Keratinocyte (primary cell): ENCODE data around the gene GFOD2. TPM values are rescaled to one million over a fixed set of nuclear protein-coding genes. Genes with fewer than 3 reads are reported as not detected.

Source experiments
- DNase-seq: peaks from one replicate; pipeline ENCODE4 v3.0.0-alpha.2; 2011; ENCODE audit warnings: low read depth, missing footprints, low spot score
- FAIRE-seq: peaks from 2 replicates; lab custom pipeline; 2011; peaks lifted over from hg19 to GRCh38; lab: Jason Lieb, UNC
- H2AFZ ChIP-seq: 2 replicates; pipeline ENCODE4 v1.6.0; 2012; ENCODE audit warnings: low read length, control low read depth, inconsistent platforms; ENCODE audit not compliant: control insufficient read depth
- H3K27ac ChIP-seq: 2 replicates; pipeline ENCODE4 v1.5.1; 2011; ENCODE audit warnings: low read length; ENCODE audit not compliant: control insufficient read depth, insufficient read depth
- H3K27me3 ChIP-seq: 3 replicates; pipeline ENCODE4 v1.6.0; 2011; ENCODE audit warnings: low read length; ENCODE audit not compliant: control insufficient read depth, insufficient read depth; ENCODE audit errors: extremely low read depth
- H3K36me3 ChIP-seq, 2 experiments: 2 replicates in 1 of 2; 3 replicates in 1 of 2; pipeline ENCODE4 v1.5.1; 2011; ENCODE audit warnings: low read length in 2 of 2, mild to moderate bottlenecking in 1 of 2; ENCODE audit not compliant: control insufficient read depth in 2 of 2, insufficient read depth in 2 of 2; ENCODE audit errors: extremely low read depth in 1 of 2
- H3K4me1 ChIP-seq: 3 replicates; pipeline ENCODE4 v1.5.1; 2011; ENCODE audit warnings: low read length; ENCODE audit not compliant: control insufficient read depth, insufficient read depth; ENCODE audit errors: extremely low read depth
- H3K4me2 ChIP-seq: 3 replicates; pipeline ENCODE4 v1.6.0; 2011; ENCODE audit warnings: low read depth, low read length; ENCODE audit not compliant: control insufficient read depth, insufficient read depth; ENCODE audit errors: extremely low read depth
- H3K4me3 ChIP-seq, 3 experiments: fragments of 200-600 bp in 1 of 3; sonication (generic) in 1 of 3; 2 replicates in 2 of 3; 3 replicates in 1 of 3; pipeline ENCODE4 v1.5.1; 2011 to 2016; ENCODE audit warnings: low read length in 3 of 3, mild to moderate bottlenecking in 3 of 3, control low read depth in 2 of 3, inconsistent platforms in 1 of 3, low read depth in 1 of 3, mixed read lengths in 1 of 3, mixed run types in 1 of 3, moderate library complexity in 1 of 3; ENCODE audit not compliant: control insufficient read depth in 2 of 3, insufficient read depth in 2 of 3; ENCODE audit errors: extremely low read depth in 1 of 3
- H3K79me2 ChIP-seq: 2 replicates; pipeline ENCODE4 v1.6.0; 2012; ENCODE audit warnings: low read length; ENCODE audit not compliant: control insufficient read depth, insufficient read depth
- H3K9ac ChIP-seq: 3 replicates; pipeline ENCODE4 v1.6.0; 2011; ENCODE audit warnings: low read length; ENCODE audit not compliant: control insufficient read depth, insufficient read depth; ENCODE audit errors: extremely low read depth
- H3K9me1 ChIP-seq: 3 replicates; pipeline ENCODE4 v1.6.0; 2011; ENCODE audit warnings: low read length; ENCODE audit not compliant: control insufficient read depth, insufficient read depth; ENCODE audit errors: extremely low read depth
- H3K9me3 ChIP-seq: 2 replicates; pipeline ENCODE4 v1.5.1; 2012; ENCODE audit warnings: low read depth, low read length; ENCODE audit not compliant: control insufficient read depth
- H4K20me1 ChIP-seq: 3 replicates; pipeline ENCODE4 v1.6.0; 2011; ENCODE audit warnings: low read length; ENCODE audit not compliant: control insufficient read depth, insufficient read depth; ENCODE audit errors: extremely low read depth
- CTCF ChIP-seq, 3 experiments: IDR thresholded peaks in 1 of 3; conservative IDR thresholded peaks in 1 of 3; optimal IDR thresholded peaks in 1 of 3; 2 replicates in 2 of 3; 3 replicates in 1 of 3; pipeline versions ENCODE3 to v1.5.1; 2011; ENCODE audit warnings: low read length in 3 of 3, mild to moderate bottlenecking in 3 of 3, moderate library complexity in 2 of 3, control low read depth in 1 of 3, inconsistent platforms in 1 of 3; ENCODE audit not compliant: insufficient read depth in 2 of 3; ENCODE audit errors: extremely low read depth in 1 of 3
- EZH2 ChIP-seq: IDR thresholded peaks from one replicate; pipeline ENCODE4 v1.6.1; 2012; ENCODE audit warnings: inconsistent platforms, mild to moderate bottlenecking, low read length, moderate library complexity
- dilution Hi-C: fragments of 300-500 bp; cut with MboI; formaldehyde crosslinking; loops from one replicate; pipeline ENCODE4 v1.7.0; 2020; ENCODE audit warnings: low sequenced_read_pairs; ENCODE audit not compliant: extremely low pct_ligation_motif_present
- polyA plus RNA-seq, 5 experiments: library from polyadenylated mRNA; depleted of rRNA in 3 of 5; stranded (reverse) in 3 of 5; stranded (forward) in 1 of 5; unstranded in 1 of 5; fragments of >200 nt; gene quantifications; 1 replicate in 1 of 5; 2 replicates in 3 of 5; 3 replicates in 1 of 5; pipeline versions ENCODE4 v1.2.1 to v1.2.3, GENCODE V29; 2011 to 2012; ENCODE audit warnings: missing spikeins in 2 of 5, low read depth in 1 of 5, low replicate concordance in 1 of 5

GFOD2 gene
- polyA plus RNA-seq, 1 donor (not counting 4 experiments of a cell fraction or from before 2014, with no cell fraction given): 13.2 TPM

GRCh38 chr16:67726106-67727034 lies 7.3 kb upstream of the GFOD2 start:
- no peak for FAIRE-seq
- Histone ChIP-seq H3K27me3 (no peaks in the 10 kb centered on the region), H3K9me3 (no peaks in the 10 kb centered on the region), H3K9me1 (no peaks in the 10 kb centered on the region), H3K27ac (no peak overlapping the region), H4K20me1 (no peaks in the 10 kb centered on the region), H3K79me2 (no peaks in the 10 kb centered on the region), H3K9ac (no peak overlapping the region), H2AFZ (no peak overlapping the region), H3K36me3 (peaks cover 10 to 37% of the 10 kb centered on the region in 2 experiments), H3K4me3 (no peak overlapping the region), H3K4me1 (peaks cover 12% of the 10 kb centered on the region), H3K4me2 (no peak overlapping the region)
- no peak for DNase-seq
- TF ChIP-seq CTCF (optimal IDR thresholded peaks at IDR 0.05 in 1 of 3, IDR thresholded peaks at IDR 0.05 in 1 of 3, conservative IDR thresholded peaks at IDR 0.05 in 1 of 3; ENCODE audit: extremely low read depth in 1 of 3, insufficient read depth in 2 of 3, low read length in 3 of 3): no peak
- no peak for TF ChIP-seq EZH2
- dilution Hi-C loops: no loop called here

DNA sequence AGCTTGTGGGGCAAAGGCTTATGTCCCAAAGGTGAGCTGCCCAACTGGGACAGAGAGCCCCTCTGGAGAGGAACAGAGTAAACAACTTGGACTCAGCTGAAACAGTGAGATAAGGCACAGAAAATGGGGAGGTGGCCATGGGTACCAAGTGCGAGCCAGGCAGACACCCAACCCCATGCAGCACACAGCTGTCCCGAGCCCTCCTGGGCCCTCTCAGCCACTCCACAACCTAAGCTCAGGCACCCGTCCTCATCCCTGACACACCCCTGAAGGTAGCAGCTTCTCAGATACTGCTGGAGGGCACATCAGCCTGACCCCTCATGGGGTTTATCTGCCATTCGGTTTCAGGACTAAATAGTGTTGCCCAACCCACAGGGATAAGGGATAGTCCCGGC lies 4.8 kb upstream of the GFOD2 start:
- dilution Hi-C loops: no loop called here
- Histone ChIP-seq H3K27ac (peak overlapping the region; percentile 14), H3K36me3 (peaks cover 3 to 18% of the 10 kb centered on the region in 2 experiments)

More for the DNA sequence above, 4.8 kb upstream of the GFOD2 start:
- Histone ChIP-seq H3K9me3 (no peaks in the 10 kb centered on the region), H3K27me3 (no peaks in the 10 kb centered on the region), H3K9me1 (no peaks in the 10 kb centered on the region), H3K79me2 (peaks cover 1% of the 10 kb centered on the region), H3K9ac (no peak overlapping the region), H3K4me3 (no peak overlapping the region), H3K4me2 (no peak overlapping the region), H2AFZ (no peak overlapping the region), H3K4me1 (peaks cover 16% of the 10 kb centered on the region), H4K20me1 (no peaks in the 10 kb centered on the region)
- no peak for FAIRE-seq
- DNase-seq: no peak
- TF ChIP-seq EZH2 (no peak), CTCF (optimal IDR thresholded peaks at IDR 0.05 in 1 of 3, IDR thresholded peaks at IDR 0.05 in 1 of 3, conservative IDR thresholded peaks at IDR 0.05 in 1 of 3; ENCODE audit: extremely low read depth in 1 of 3, insufficient read depth in 2 of 3, low read length in 3 of 3) (no peak)
